ENCODE data around the gene PITPNC1. TPM values are rescaled to one million over a fixed set of nuclear protein-coding genes. Genes with fewer than 3 reads are reported as not detected.

PITPNC1 gene
- total and polyA plus RNA-seq, 7 donors = 3.0 to 15.7 (median 5.6) TPM

DNA sequence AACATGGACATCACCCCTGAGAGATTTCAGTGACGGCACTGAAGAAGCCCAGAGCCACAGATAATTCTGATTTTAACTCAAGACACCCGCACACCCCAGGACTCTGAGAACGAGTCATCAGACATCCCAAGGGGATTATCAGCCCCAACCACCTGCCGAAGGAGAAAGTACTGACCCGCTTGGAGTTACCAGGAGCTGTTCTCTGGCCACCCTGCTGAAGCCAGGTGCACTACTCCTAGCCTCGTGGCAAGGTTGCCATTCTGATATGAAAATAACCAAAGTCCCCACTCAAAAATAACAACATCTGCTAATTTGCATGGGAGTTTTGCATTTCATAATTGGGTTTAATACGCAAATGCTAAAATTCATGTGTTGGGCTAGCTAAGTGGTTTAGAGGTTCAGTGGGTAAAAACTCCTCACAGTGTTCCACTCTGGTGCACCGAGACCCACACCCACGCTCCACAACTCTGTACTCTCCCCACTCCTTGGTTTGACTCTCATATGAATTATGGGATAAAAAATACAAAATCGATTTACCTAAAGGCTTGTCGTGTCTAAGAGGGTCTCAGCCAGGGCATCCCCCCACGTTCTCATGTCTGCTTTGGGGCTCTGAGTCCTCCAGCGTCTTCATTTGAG lies 197.7 kb downstream of the PITPNC1 start:
- WGBS, 2 donors = 84 to 87% methylated on average over 13 of the region's 13 CpGs
- Histone ChIP-seq H3K4me3 (no peak overlapping the region), H3K4me1 (no peaks in the 10 kb centered on the region), H3K36me3 (no peaks in the 10 kb centered on the region), H3K27me3 (no peaks in the 10 kb centered on the region), H3K9me3 (no peaks in the 10 kb centered on the region), H3K27ac (no peak overlapping the region)
- peak; percentile 21 for DNase-seq
- TF ChIP-seq POLR2A (IDR thresholded peaks at IDR 0.05) (no peak), EP300 (IDR thresholded peaks at IDR 0.05) (no peak), POLR2AphosphoS5 (IDR thresholded peaks at IDR 0.05) (no peak)
- TF ChIP-seq, protein P1, sequence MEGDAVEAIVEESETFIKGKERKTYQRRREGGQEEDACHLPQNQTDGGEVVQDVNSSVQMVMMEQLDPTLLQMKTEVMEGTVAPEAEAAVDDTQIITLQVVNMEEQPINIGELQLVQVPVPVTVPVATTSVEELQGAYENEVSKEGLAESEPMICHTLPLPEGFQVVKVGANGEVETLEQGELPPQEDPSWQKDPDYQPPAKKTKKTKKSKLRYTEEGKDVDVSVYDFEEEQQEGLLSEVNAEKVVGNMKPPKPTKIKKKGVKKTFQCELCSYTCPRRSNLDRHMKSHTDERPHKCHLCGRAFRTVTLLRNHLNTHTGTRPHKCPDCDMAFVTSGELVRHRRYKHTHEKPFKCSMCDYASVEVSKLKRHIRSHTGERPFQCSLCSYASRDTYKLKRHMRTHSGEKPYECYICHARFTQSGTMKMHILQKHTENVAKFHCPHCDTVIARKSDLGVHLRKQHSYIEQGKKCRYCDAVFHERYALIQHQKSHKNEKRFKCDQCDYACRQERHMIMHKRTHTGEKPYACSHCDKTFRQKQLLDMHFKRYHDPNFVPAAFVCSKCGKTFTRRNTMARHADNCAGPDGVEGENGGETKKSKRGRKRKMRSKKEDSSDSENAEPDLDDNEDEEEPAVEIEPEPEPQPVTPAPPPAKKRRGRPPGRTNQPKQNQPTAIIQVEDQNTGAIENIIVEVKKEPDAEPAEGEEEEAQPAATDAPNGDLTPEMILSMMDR (IDR thresholded peaks at IDR 0.05) = no peak
- intact Hi-C loops (cut with DNase I) = no loop called here

- Histone ChIP-seq H3K4me1 (no peaks in the 10 kb centered on the region), H3K9me3 (no peaks in the 10 kb centered on the region), H3K4me3 (no peak overlapping the region), H3K27ac (no peak overlapping the region), H3K27me3 (no peaks in the 10 kb centered on the region), H3K36me3 (no peaks in the 10 kb centered on the region)
- no peak for TF ChIP-seq POLR2A (IDR thresholded peaks at IDR 0.05)
- no peak for TF ChIP-seq EP300 (IDR thresholded peaks at IDR 0.05)
- no peak for TF ChIP-seq POLR2AphosphoS5 (IDR thresholded peaks at IDR 0.05)
- TF ChIP-seq, protein P1 (IDR thresholded peaks at IDR 0.05) = no peak
- no peak for DNase-seq
- 29 to 70% methylated on average over 13 of the region's 13 CpGs for WGBS, 2 donors
- intact Hi-C loops (cut with DNase I) = no loop called here
Measured at GRCh38 chr17:67575325-67575724, 198.2 kb downstream of the PITPNC1 start.

DNA sequence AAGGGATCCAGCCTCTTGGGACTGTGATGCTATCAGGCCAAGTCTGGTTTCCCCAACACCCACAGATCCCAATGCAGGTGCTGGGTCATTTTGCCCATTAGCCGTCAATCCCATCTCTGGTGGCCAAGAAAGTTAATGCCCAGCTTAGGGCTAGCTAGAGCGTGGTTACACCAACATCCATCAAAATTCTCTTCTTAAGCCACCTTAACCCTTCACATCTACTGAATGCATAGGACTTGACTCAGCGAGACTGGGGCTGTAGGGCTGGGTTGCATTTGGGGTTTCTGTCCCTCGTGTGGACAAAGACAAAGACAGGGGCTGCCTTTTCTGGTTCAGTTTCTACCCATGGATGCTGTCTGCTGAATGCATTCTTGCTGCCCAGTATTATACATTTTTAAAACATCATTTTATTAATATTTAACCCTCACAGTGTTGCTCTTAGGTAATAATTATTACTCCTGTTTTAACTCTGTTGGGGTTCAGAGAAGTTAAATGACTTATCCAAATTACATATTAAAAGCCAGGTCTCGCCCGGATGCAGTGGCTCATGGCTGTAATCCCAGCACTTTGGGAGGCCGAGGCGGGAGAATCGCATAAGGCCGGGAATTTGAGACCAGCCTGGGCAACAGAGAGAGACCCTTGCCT lies 199.5 kb downstream of the PITPNC1 start:
- 96 to 97% methylated on average over 10 of the region's 10 CpGs for WGBS, 2 donors
- Histone ChIP-seq H3K36me3 (no peaks in the 10 kb centered on the region), H3K4me1 (no peaks in the 10 kb centered on the region), H3K9me3 (no peaks in the 10 kb centered on the region), H3K27ac (no peak overlapping the region), H3K4me3 (no peak overlapping the region), H3K27me3 (no peaks in the 10 kb centered on the region)
- DNase-seq = no peak
- intact Hi-C loops (cut with DNase I) = no loop called here
- TF ChIP-seq, protein P1 (IDR thresholded peaks at IDR 0.05) = no peak
- TF ChIP-seq POLR2A (IDR thresholded peaks at IDR 0.05) (no peak), EP300 (IDR thresholded peaks at IDR 0.05) (no peak), POLR2AphosphoS5 (IDR thresholded peaks at IDR 0.05) (no peak)

DNA sequence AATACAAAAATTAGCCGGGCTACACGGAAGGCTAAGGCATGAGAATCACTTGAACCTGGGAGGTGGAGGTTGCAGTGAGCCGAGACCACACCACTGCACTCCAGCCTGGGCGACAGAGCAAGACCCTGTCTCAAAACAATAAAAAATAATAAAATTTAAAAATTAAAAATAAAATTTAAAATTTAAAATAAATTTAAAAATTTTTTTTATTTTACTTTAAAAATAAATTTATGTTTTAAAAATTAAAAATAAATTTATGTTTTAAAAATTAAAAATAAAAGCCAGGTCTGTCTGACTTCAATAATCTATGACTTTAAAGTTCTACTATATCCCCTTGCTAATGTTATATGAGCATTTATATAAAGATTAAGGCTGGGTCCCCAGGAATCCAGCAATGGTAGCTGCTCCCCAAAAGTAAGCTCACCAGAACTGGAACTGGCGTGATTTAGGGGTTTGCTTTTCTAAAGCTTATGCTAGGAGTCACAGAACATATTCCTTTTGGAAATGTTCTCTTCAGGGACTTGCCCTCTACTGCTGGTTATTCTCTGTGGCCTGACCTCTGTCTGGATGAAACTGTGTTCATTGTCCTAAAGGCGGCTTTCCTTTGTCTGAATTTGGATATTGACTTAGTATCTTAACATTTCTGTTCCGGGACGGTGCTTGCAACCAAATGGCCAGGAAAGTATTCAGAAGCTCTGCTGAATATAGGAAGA lies 200.5 kb downstream of the PITPNC1 start:
- Histone ChIP-seq H3K27me3 (no peaks in the 10 kb centered on the region), H3K36me3 (no peaks in the 10 kb centered on the region), H3K9me3 (no peaks in the 10 kb centered on the region), H3K27ac (no peak overlapping the region), H3K4me3 (no peak overlapping the region), H3K4me1 (peaks cover 0 to 3% (median 1%) of the 10 kb centered on the region in 4 donors)
- TF ChIP-seq POLR2AphosphoS5 (IDR thresholded peaks at IDR 0.05) (no peak), POLR2A (IDR thresholded peaks at IDR 0.05) (no peak), EP300 (IDR thresholded peaks at IDR 0.05) (no peak)
- TF ChIP-seq, protein P1 (IDR thresholded peaks at IDR 0.05) = no peak
- DNase-seq = no peak
- WGBS, 2 donors = 89 to 96% methylated on average over 8 of the region's 8 CpGs
- intact Hi-C loops (cut with DNase I) = no loop called here
